ENCODE results near the gene TIMM17A. TPM values are rescaled to one million over a fixed set of nuclear protein-coding genes. Genes with fewer than 3 reads are reported as not detected.

Gene TIMM17A
- total RNA-seq, 1 experiment from 2014 or later: 157 TPM

- TF ChIP-seq CTCF (IDR thresholded peaks at IDR 0.05; ENCODE audit: unreplicated experiment): no peak
- no peak for DNase-seq (ENCODE audit: unreplicated experiment)
- peaks cover 69% of the 10 kb centered on the region for H3K36me3 Mint-ChIP-seq (ENCODE audit: insufficient read depth, unreplicated experiment)
- BruUV-seq (replicated peaks): no TSS peak
- no peaks in the 10 kb centered on the region for H3K9me3 Mint-ChIP-seq (ENCODE audit: unreplicated experiment)
- ChIA-PET POLR2A (interaction anchor here (0.6 to 1.7 kb wide), 4 partner anchors 87 to 168 kb away, joined by 3 to 8 read pairs (median 4); no protein-coding TSS in a partner anchor), CTCF (interaction anchor here (0.5 to 7.1 kb wide), 10 partner anchors 11 to 507 kb away, joined by 3 to 71 read pairs (median 6); no protein-coding TSS in a partner anchor)
- peaks cover 23% of the 10 kb centered on the region for H3K4me1 Mint-ChIP-seq (ENCODE audit: insufficient read depth, unreplicated experiment)
- H3K27me3 Mint-ChIP-seq (ENCODE audit: insufficient read depth, unreplicated experiment): no peaks in the 10 kb centered on the region
- peak overlapping the region; percentile 16 for H3K27ac Mint-ChIP-seq (ENCODE audit: low read depth, unreplicated experiment)
- H3K4me3 Mint-ChIP-seq (ENCODE audit: unreplicated experiment): no peak overlapping the region
- intact Hi-C loops (cut with micrococcal nuclease): no loop called here
These were observed 33.3 kb downstream of the TIMM17A start for GRCh38 chr1:201988601-201989000.

GRCh38 chr1:201989354-201990128 is 34.2 kb downstream of the TIMM17A start:
- BruUV-seq (replicated peaks): no TSS peak
- no peak overlapping the region for H3K4me3 Mint-ChIP-seq (ENCODE audit: unreplicated experiment)
- intact Hi-C loops (cut with micrococcal nuclease): no loop called here
- peaks cover 78% of the 10 kb centered on the region for H3K36me3 Mint-ChIP-seq (ENCODE audit: insufficient read depth, unreplicated experiment)
- ChIA-PET POLR2A (interaction anchor here (0.9 kb wide), 1 partner anchor 21 kb away, joined by 3 read pairs; no protein-coding TSS in a partner anchor), CTCF (interaction anchor here (0.5 to 7.1 kb wide), 9 partner anchors 10 to 203 kb away, joined by 3 to 71 read pairs (median 6); no protein-coding TSS in a partner anchor)
- no peaks in the 10 kb centered on the region for H3K9me3 Mint-ChIP-seq (ENCODE audit: unreplicated experiment)
- no peaks in the 10 kb centered on the region for H3K27me3 Mint-ChIP-seq (ENCODE audit: insufficient read depth, unreplicated experiment)
- H3K4me1 Mint-ChIP-seq (ENCODE audit: insufficient read depth, unreplicated experiment): peaks cover 15% of the 10 kb centered on the region
- peak overlapping the region; percentile 16 for H3K27ac Mint-ChIP-seq (ENCODE audit: low read depth, unreplicated experiment)
- no peak for DNase-seq (ENCODE audit: unreplicated experiment)
- no peak for TF ChIP-seq CTCF (IDR thresholded peaks at IDR 0.05; ENCODE audit: unreplicated experiment)

GRCh38 chr1:201990427-201990826 is 35.1 kb downstream of the TIMM17A start:
- H3K27me3 Mint-ChIP-seq (ENCODE audit: insufficient read depth, unreplicated experiment): no peaks in the 10 kb centered on the region
- peak overlapping the region; percentile 16 for H3K27ac Mint-ChIP-seq (ENCODE audit: low read depth, unreplicated experiment)
- POLR2A ChIA-PET: no interaction called here
- H3K4me1 Mint-ChIP-seq (ENCODE audit: insufficient read depth, unreplicated experiment): peaks cover 14% of the 10 kb centered on the region
- intact Hi-C loops (cut with micrococcal nuclease): no loop called here
- peaks cover 87% of the 10 kb centered on the region for H3K36me3 Mint-ChIP-seq (ENCODE audit: insufficient read depth, unreplicated experiment)
- CTCF ChIA-PET: interaction anchor here (0.5 to 4.0 kb wide), 4 partner anchors 10 to 144 kb away, joined by 3 to 47 read pairs (median 4); no protein-coding TSS in a partner anchor
- TF ChIP-seq CTCF (IDR thresholded peaks at IDR 0.05; ENCODE audit: unreplicated experiment): no peak
- H3K4me3 Mint-ChIP-seq (ENCODE audit: unreplicated experiment): no peak overlapping the region
- no peak for DNase-seq (ENCODE audit: unreplicated experiment)
- BruUV-seq (replicated peaks): no TSS peak
- no peaks in the 10 kb centered on the region for H3K9me3 Mint-ChIP-seq (ENCODE audit: unreplicated experiment)

GRCh38 chr1:201999625-202000238 is 44.4 kb downstream of the TIMM17A start:
- DNase-seq (ENCODE audit: unreplicated experiment): peak; percentile 81
- CTCF ChIA-PET: interaction anchor here (0.6 to 22.6 kb wide), 63 partner anchors 8 to 974 kb away, joined by 3 to 1380 read pairs (median 4); partner anchors contain the start of genes ELF3, GPR37L1 and RNPEP
- TF ChIP-seq CTCF (IDR thresholded peaks at IDR 0.05; ENCODE audit: unreplicated experiment): peak; percentile 78
- Mint-ChIP-seq H3K9me3 (ENCODE audit: unreplicated experiment) (no peaks in the 10 kb centered on the region), H3K36me3 (ENCODE audit: insufficient read depth, unreplicated experiment) (peaks cover 100% of the 10 kb centered on the region), H3K4me1 (ENCODE audit: insufficient read depth, unreplicated experiment) (no peaks in the 10 kb centered on the region), H3K27ac (ENCODE audit: low read depth, unreplicated experiment) (no peak overlapping the region), H3K27me3 (ENCODE audit: insufficient read depth, unreplicated experiment) (no peaks in the 10 kb centered on the region), H3K4me3 (ENCODE audit: unreplicated experiment) (no peak overlapping the region)
- intact Hi-C loops (cut with micrococcal nuclease): loop anchor here (1.0 kb wide), 1 partner anchor 120 kb away; no protein-coding TSS in a partner anchor
- no TSS peak for BruUV-seq (replicated peaks)
- POLR2A ChIA-PET: interaction anchor here (0.6 to 3.3 kb wide), 16 partner anchors 8 to 136 kb away, joined by 3 to 36 read pairs (median 5); partner anchors contain the start of gene RNPEP
